Aorta (tissue), 5 donors: ENCODE results near the gene C7orf25. TPM values are rescaled to one million over a fixed set of nuclear protein-coding genes. Genes with fewer than 3 reads are reported as not detected.

Experiments used
- ATAC-seq: fragments of 200-7000 bp; cut with Tn5 transposase; one replicate; pipeline ENCODE4 v1.9.1; 2022; ENCODE audit warnings: moderate library complexity; ENCODE audit not compliant: low FRiP score
- DNase-seq, 2 donors: peaks; one replicate each; pipeline ENCODE4 v3.0.0-alpha.2; 2020
- H3K27ac ChIP-seq, 2 donors: one replicate each; pipeline ENCODE4 v1.5.1; 2013; ENCODE audit warnings: low read length in 2 of 2, mild to moderate bottlenecking in 2 of 2, moderate library complexity in 2 of 2, control low read depth in 1 of 2, inconsistent platforms in 1 of 2, low read depth in 1 of 2
- H3K27me3 ChIP-seq, 2 donors: one replicate each; pipeline ENCODE4 v1.6.1; 2013; ENCODE audit warnings: control low read depth in 1 of 2, low read length in 1 of 2, mild to moderate bottlenecking in 1 of 2, moderate library complexity in 1 of 2; ENCODE audit not compliant: insufficient read depth in 2 of 2, control insufficient read depth in 1 of 2
- H3K36me3 ChIP-seq, 2 donors: one replicate each; pipeline ENCODE4 v1.6.1; 2013; ENCODE audit warnings: control low read depth in 1 of 2, low read length in 1 of 2, mild to moderate bottlenecking in 1 of 2; ENCODE audit not compliant: insufficient read depth in 2 of 2, control insufficient read depth in 1 of 2
- H3K4me1 ChIP-seq, 2 donors: one replicate each; pipeline ENCODE4 v1.6.1; 2013; ENCODE audit warnings: low read length in 2 of 2, control low read depth in 1 of 2, mild to moderate bottlenecking in 1 of 2, moderate library complexity in 1 of 2; ENCODE audit not compliant: insufficient read depth in 2 of 2, control insufficient read depth in 1 of 2
- H3K4me3 ChIP-seq, 2 donors: one replicate each; pipeline ENCODE4 v1.5.1; 2013; ENCODE audit warnings: low read length in 2 of 2, control low read depth in 1 of 2, mild to moderate bottlenecking in 1 of 2
- H3K9me3 ChIP-seq: one replicate; pipeline ENCODE4 v1.6.1; 2013; ENCODE audit warnings: mild to moderate bottlenecking, low read length; ENCODE audit not compliant: control insufficient read depth
- WGBS, 2 donors: extraction: QIAGEN DNeasy Blood & Tissue Kit; methylation state at CpG; one replicate each; pipeline ENCODE4 v1.1.7; 2013; 5-methylcytosine and 5-hydroxymethylcytosine counted together
- intact Hi-C, 2 donors: fragments of 100-400 bp; cut with DNase I; formaldehyde crosslinking; loops; one replicate each; pipeline versions ENCODE4 v1.14.2 to v1.15.0; 2022
- long read RNA-seq, 2 donors: library from polyadenylated mRNA; unstranded; transcript quantifications; one replicate each; pipeline ENCODE4 v2.0.0, GENCODE V29; 2020 to 2021
- polyA plus RNA-seq, 2 donors: library from polyadenylated mRNA; stranded (reverse); fragments of 200-250 nt; gene quantifications; one replicate each; pipeline ENCODE4 v1.2.3, GENCODE V29; 2013
- total RNA-seq, 2 donors: library from RNA; stranded (reverse); fragmentation: NEBNext Ultra II Directional; extraction: Animal tissue kit (Norgen Biotek cat#: 25700); gene quantifications; one replicate each; pipeline ENCODE4 v1.2.1, GENCODE V29; 2021
- donor health status: healthy with polysubstance abuse.
- donor health status: Bipolar disorder and iron deficiency.
- donor health status: DM: no; HTN: no; CAD: no.
- donor health status: DM: no; HTN: no; CAD: no.
- donor health status: DM: yes; HTN: yes; CAD: no.

The C7orf25 gene
- total RNA-seq: 1 to 10 TPM; 3.2 to 5.0 TPM
- 1 to 10 TPM; 3.6 to 5.0 TPM for polyA plus RNA-seq
- long read RNA-seq, donor 1, transcript C7orf25-201 (2 exons, 2,451 nt): major isoform, 52 of 52 reads
- long read RNA-seq, donor 1, partial matches to known transcripts: 0 of 52 reads
- long read RNA-seq, donor 1, other reads (novel, unspliced or antisense): 0 of 52 reads
- long read RNA-seq, donor 2, transcript C7orf25-201 (2 exons, 2,451 nt): major isoform, 5 of 6 reads
- long read RNA-seq, donor 2, partial matches to known transcripts: 0 of 6 reads
- long read RNA-seq, donor 2, other reads (novel, unspliced or antisense): 1 of 6 reads

GRCh38 chr7:42911454-42912447 lies at the start of gene C7orf25:
Gene C7orf25, minus strand, starts transcription at chr7:42912070. Its CDS starts 1,170 bp downstream, at chr7:42910900.
- DNase-seq: peak; percentile 98 to 99
- H3K4me1 ChIP-seq: peaks cover 0 to 9% of the 10 kb centered on the region in 2 donors
- ATAC-seq: peak; percentile 98
- no peaks in the 10 kb centered on the region for H3K9me3 ChIP-seq
- intact Hi-C loops: no loop called here
- no peak within 1 kb of the TSS for H3K27ac ChIP-seq
- H3K36me3 ChIP-seq: no peaks in the 10 kb centered on the region
- WGBS, 2 donors: 0 to 1% methylated on average over 79 to 95 of the region's 95 CpGs
- H3K27me3 ChIP-seq: no peaks in the 10 kb centered on the region
- peak within 1 kb of the TSS; percentile 69 to 95 for H3K4me3 ChIP-seq

DNA sequence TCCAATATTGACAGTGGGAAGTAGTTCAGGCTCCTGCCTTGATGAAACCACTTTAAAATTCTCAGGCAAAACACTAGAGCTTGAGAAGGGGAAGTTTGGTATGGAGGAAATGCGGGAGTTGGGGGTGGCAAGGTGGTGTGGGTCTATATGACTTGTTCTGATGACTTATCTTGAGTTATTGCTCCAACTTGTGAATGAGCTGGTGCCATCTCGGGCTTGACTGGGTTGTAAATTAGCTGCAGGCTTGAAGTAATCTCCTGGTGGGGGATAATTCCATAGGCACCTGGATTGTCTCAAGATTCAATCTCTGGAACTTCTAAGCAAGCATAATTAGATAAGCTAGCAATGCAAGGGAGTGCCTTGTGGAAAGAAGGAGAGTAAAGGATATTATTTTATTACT lies 49.3 kb upstream of the C7orf25 start:
- Histone ChIP-seq H3K36me3 (no peaks in the 10 kb centered on the region), H3K27ac (no peak overlapping the region), H3K27me3 (no peaks in the 10 kb centered on the region), H3K4me1 (no peaks in the 10 kb centered on the region), H3K4me3 (no peak overlapping the region), H3K9me3 (peaks cover 2% of the 10 kb centered on the region)
- ATAC-seq: no peak
- intact Hi-C loops: no loop called here
- 74 to 85% methylated on average over 2 of the region's 2 CpGs for WGBS, 2 donors
- DNase-seq: no peak

DNA sequence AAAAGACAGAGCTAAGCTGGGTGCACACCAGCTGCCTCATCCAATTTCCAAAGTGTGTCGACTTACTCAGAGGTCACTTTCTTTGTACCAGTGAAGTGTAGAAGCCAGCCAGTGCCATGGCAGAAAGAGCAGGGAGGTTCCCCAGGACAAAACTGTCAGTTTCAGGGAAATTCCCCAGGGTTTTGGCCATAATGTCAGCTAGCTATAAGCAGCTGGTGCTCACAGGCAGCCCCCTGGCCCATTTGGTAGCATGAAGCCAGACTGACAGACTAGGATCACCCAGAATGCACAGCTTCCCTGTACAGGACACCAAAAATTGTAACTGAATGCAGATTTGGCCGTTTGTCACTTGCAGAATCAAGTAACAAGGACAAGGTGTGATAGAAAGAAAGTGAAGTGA lies 48.9 kb upstream of the C7orf25 start:
- H3K4me3 ChIP-seq: no peak overlapping the region

DNA sequence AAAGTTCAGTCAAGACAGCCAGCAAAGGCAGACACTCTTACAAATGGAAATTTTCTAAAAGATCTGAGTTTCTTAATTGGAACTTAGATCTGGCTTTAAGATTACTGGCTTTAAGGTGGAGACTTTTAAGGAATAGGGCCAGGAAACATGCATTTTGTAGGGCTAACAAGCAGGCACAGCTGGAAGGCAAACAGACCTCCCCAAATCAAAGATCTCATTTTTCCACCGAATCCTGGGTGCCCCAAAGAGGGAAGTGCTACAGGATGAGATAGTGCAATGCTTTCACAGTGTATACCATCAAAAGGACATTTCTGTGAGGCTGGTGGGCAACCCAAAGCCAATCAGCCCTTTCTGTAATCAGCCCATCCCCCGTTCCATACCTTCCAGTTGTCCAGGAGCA lies 47.7 kb upstream of the C7orf25 start:
- H3K27me3 ChIP-seq: no peaks in the 10 kb centered on the region
- peaks cover 2% of the 10 kb centered on the region for H3K9me3 ChIP-seq
- DNase-seq (no peak), ATAC-seq (no peak)
- no peak overlapping the region for H3K27ac ChIP-seq
- WGBS, 2 donors: 90 to 93% methylated on average over 2 of the region's 2 CpGs
- intact Hi-C loops: no loop called here
- no peak overlapping the region for H3K4me3 ChIP-seq
- no peaks in the 10 kb centered on the region for H3K4me1 ChIP-seq
- H3K36me3 ChIP-seq: no peaks in the 10 kb centered on the region

More for the DNA sequence above, 48.9 kb upstream of the C7orf25 start:
- Histone ChIP-seq H3K36me3 (no peaks in the 10 kb centered on the region), H3K27ac (no peak overlapping the region), H3K27me3 (no peaks in the 10 kb centered on the region), H3K4me1 (no peaks in the 10 kb centered on the region), H3K9me3 (peaks cover 2% of the 10 kb centered on the region)
- ATAC-seq: no peak
- intact Hi-C loops: no loop called here
- WGBS, 2 donors: 71 to 75% methylated on average over 2 of the region's 2 CpGs
- DNase-seq: no peak

DNA sequence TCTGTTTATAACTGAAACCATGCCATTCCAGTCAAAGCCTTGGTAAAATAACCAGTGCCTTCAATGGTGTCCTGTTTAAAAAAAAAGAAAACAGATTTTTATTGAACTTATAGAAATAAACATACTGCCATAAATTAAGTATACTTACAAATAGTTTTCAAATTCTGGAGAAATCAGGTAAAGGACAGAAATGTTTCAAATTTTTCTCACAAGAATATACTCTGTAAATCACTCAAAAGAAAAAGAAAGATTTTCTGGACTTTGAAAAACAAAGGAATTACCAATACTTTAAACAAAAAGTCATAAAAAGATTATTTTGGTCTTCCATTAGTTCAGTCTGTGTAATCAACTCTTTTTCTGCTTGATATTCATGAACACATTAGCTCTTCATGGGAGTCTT lies 44.2 kb upstream of the C7orf25 start:
- intact Hi-C loops: no loop called here
- Histone ChIP-seq H3K9me3 (peaks cover 2% of the 10 kb centered on the region), H3K36me3 (no peaks in the 10 kb centered on the region), H3K4me3 (no peak overlapping the region), H3K27me3 (no peaks in the 10 kb centered on the region), H3K27ac (no peak overlapping the region), H3K4me1 (no peaks in the 10 kb centered on the region)
- ATAC-seq (no peak), DNase-seq (no peak)

GRCh38 chr7:42953994-42954393 lies 42.1 kb upstream of the C7orf25 start:
- ATAC-seq: no peak
- H3K27me3 ChIP-seq: no peaks in the 10 kb centered on the region
- intact Hi-C loops: no loop called here

DNA sequence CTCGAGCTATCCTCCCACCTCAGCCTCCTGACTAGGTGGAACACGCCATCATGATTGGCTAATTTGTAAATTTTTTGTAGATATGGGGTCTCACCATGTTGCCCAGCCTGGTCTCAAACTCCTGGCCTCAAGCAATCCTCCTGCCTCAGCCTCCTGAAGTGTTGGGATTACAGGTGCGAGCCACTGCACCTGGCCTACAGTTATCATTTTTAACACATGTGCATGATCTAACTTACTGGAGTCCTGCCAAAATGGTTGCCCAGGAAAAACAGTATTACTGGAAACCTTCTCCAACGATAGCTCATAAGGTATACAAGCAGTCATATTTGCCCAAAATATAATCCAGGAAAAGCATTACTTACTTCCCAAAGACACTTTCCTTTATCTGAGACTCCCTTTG lies 40.5 kb upstream of the C7orf25 start:
- 61 to 70% methylated on average over 4 of the region's 4 CpGs for WGBS, 2 donors

More at GRCh38 chr7:42953994-42954393, 42.1 kb upstream of the C7orf25 start:
- Histone ChIP-seq H3K9me3 (peaks cover 2% of the 10 kb centered on the region), H3K4me1 (no peaks in the 10 kb centered on the region), H3K4me3 (no peak overlapping the region), H3K27ac (no peak overlapping the region), H3K36me3 (no peaks in the 10 kb centered on the region)
- DNase-seq: no peak
- 91 to 94% methylated on average over 4 of the region's 4 CpGs for WGBS, 2 donors

DNA sequence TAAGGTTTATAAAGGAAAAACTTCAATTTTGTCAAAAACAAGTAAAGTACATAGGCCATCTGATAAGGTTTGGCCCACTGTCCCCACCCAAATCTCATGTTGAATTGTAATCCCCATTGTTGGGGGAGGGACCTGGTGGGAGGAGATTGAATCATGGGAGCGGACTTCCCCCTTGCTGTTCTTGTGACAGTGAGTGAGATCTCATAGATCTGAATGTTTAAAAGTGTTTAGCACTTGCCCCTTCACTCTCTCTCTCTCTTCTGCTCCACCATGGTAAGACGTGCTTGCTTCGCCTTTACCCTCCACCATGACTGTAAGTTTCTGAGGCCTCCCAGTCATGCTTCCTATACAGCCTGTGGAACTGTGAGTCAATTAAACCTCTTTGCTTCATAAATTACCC lies 38.5 kb upstream of the C7orf25 start:
- WGBS, 2 donors: 61 to 67% methylated on average over 3 of the region's 3 CpGs

More for the DNA sequence above, 40.5 kb upstream of the C7orf25 start:
- Histone ChIP-seq H3K27ac (no peak overlapping the region), H3K27me3 (no peaks in the 10 kb centered on the region), H3K36me3 (no peaks in the 10 kb centered on the region), H3K4me3 (no peak overlapping the region), H3K9me3 (peaks cover 2% of the 10 kb centered on the region), H3K4me1 (no peaks in the 10 kb centered on the region)
- ATAC-seq (no peak), DNase-seq (no peak)
- intact Hi-C loops: no loop called here

More for the DNA sequence above, 38.5 kb upstream of the C7orf25 start:
- no peak overlapping the region for H3K27ac ChIP-seq
- H3K4me1 ChIP-seq: no peaks in the 10 kb centered on the region
- no peak for ATAC-seq
- DNase-seq: no peak
- H3K9me3 ChIP-seq: no peaks in the 10 kb centered on the region
- H3K27me3 ChIP-seq: no peaks in the 10 kb centered on the region
- intact Hi-C loops: no loop called here
- no peaks in the 10 kb centered on the region for H3K36me3 ChIP-seq
- H3K4me3 ChIP-seq: no peak overlapping the region
